Measurements from ENCODE around the gene KLF15. TPM values are rescaled to one million over a fixed set of nuclear protein-coding genes. Genes with fewer than 3 reads are reported as not detected.

KLF15 gene
- total RNA-seq, 1 experiment from 2014 or later: not detected

DNA sequence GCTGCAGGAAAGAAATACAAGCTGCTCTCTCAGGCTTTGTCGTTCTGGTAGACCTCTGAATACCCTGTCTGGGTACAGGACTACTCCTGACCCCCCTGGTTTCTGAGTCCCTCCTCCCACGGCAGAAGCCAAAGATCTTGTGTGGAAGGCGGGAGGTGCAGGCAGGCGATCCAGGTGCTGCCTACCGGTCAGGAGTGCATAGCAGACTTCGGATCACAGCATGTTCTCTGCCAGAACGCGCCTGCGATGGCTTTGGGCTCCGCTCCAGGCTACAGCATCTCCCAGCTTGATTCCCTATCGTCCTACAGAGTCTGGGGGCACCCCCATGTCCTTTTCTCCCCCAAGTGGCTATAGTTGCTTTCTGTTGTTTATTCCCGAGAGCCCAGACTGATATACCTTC, 35.0 kb upstream of the KLF15 start:
- no TSS peak for BruUV-seq (replicated peaks)
- ChIA-PET CTCF (no interaction called here), POLR2A (ENCODE audit: unreplicated experiment) (no interaction called here)
- H4K20me1 ChIP-seq (ENCODE audit: low read length): no peaks in the 10 kb centered on the region
- no peaks in the 10 kb centered on the region for H3K9me2 ChIP-seq (replicated peaks; ENCODE audit: low read length)
- no peak overlapping the region for H3K4me3 ChIP-seq (ENCODE audit: low read length)
- H3K36me3 ChIP-seq (ENCODE audit: low read depth, low read length): no peaks in the 10 kb centered on the region
- no peaks in the 10 kb centered on the region for H3F3A ChIP-seq (ENCODE audit: low read length, unreplicated experiment)
- H3K27me3 ChIP-seq (ENCODE audit: low read length): no peaks in the 10 kb centered on the region
- H3K4me2 ChIP-seq (ENCODE audit: low read length): no peak overlapping the region
- intact Hi-C loops (cut with micrococcal nuclease): no loop called here
- DNase-seq: no peak
- no peak for ATAC-seq
- no peak overlapping the region for H3K27ac ChIP-seq (ENCODE audit: low read length)
- no peaks in the 10 kb centered on the region for H3K79me2 ChIP-seq (ENCODE audit: low read length)
- no peak overlapping the region for H2AFZ ChIP-seq (ENCODE audit: low read length)
- H3K9me3 ChIP-seq (ENCODE audit: low read length): no peaks in the 10 kb centered on the region
- no peak for TF ChIP-seq EZH2 (IDR thresholded peaks at IDR 0.05; ENCODE audit: low read length, unreplicated experiment)
- no peak for TF ChIP-seq EZH2phosphoT487 (IDR thresholded peaks at IDR 0.05; ENCODE audit: borderline replicate concordance, low read length)
- TF ChIP-seq CTCF (conservative IDR thresholded peaks at IDR 0.05; ENCODE audit: low read depth, low read length): no peak
- no peak overlapping the region for H3K9ac ChIP-seq (ENCODE audit: low read length)
- 0 out of 2 replicates have a peak, but pooled peaks cover 3% of the 10 kb centered on the region for H3K4me1 ChIP-seq (ENCODE audit: insufficient read depth, low read length)

GRCh38 chr3:126391631-126392030, 34.4 kb upstream of the KLF15 start:
- no peaks in the 10 kb centered on the region for H3F3A ChIP-seq (ENCODE audit: low read length, unreplicated experiment)
- H3K9me2 ChIP-seq (replicated peaks; ENCODE audit: low read length): no peaks in the 10 kb centered on the region
- no peak overlapping the region for H3K4me3 ChIP-seq (ENCODE audit: low read length)
- H3K9me3 ChIP-seq (ENCODE audit: low read length): no peaks in the 10 kb centered on the region
- ATAC-seq: no peak
- no peaks in the 10 kb centered on the region for H4K20me1 ChIP-seq (ENCODE audit: low read length)
- DNase-seq: no peak
- TF ChIP-seq EZH2 (IDR thresholded peaks at IDR 0.05; ENCODE audit: low read length, unreplicated experiment) (no peak), CTCF (conservative IDR thresholded peaks at IDR 0.05; ENCODE audit: low read depth, low read length) (no peak)
- intact Hi-C loops (cut with micrococcal nuclease): no loop called here
- H3K4me2 ChIP-seq (ENCODE audit: low read length): no peak overlapping the region
- H3K9ac ChIP-seq (ENCODE audit: low read length): no peak overlapping the region
- no peaks in the 10 kb centered on the region for H3K27me3 ChIP-seq (ENCODE audit: low read length)
- 0 out of 2 replicates have a peak, but pooled peaks cover 3% of the 10 kb centered on the region for H3K4me1 ChIP-seq (ENCODE audit: insufficient read depth, low read length)
- H3K79me2 ChIP-seq (ENCODE audit: low read length): no peaks in the 10 kb centered on the region
- no peak overlapping the region for H2AFZ ChIP-seq (ENCODE audit: low read length)
- no peak overlapping the region for H3K27ac ChIP-seq (ENCODE audit: low read length)
- POLR2A ChIA-PET (ENCODE audit: unreplicated experiment): no interaction called here
- no TSS peak for BruUV-seq (replicated peaks)
- CTCF ChIA-PET: no interaction called here
- H3K36me3 ChIP-seq (ENCODE audit: low read depth, low read length): no peaks in the 10 kb centered on the region

DNA sequence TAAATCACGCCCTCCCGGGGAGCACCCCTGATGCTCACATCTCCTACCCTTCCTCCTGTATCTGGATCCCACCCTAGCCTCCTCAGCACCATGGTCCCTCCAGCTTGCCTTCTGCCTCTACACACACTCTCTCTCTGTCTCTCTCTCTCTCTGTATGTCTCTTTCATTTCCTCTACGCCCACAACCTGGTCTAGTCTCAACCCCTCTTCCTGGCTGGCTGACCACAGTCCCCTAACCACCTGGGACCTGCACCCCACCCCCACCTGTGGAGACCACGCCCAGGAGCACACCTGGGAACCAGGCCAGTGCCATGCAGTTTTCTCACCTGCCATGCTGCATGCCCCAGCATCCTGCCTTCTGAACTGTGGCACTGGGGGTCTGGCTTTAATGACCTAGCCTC, 33.5 kb upstream of the KLF15 start:
- BruUV-seq (replicated peaks): no TSS peak
- no peaks in the 10 kb centered on the region for H3K9me3 ChIP-seq (ENCODE audit: low read length)
- H3K4me1 ChIP-seq (ENCODE audit: insufficient read depth, low read length): 0 out of 2 replicates have a peak, but pooled peaks cover 3% of the 10 kb centered on the region
- POLR2A ChIA-PET (ENCODE audit: unreplicated experiment): no interaction called here
- no peaks in the 10 kb centered on the region for H3K9me2 ChIP-seq (replicated peaks; ENCODE audit: low read length)
- no peak overlapping the region for H2AFZ ChIP-seq (ENCODE audit: low read length)
- intact Hi-C loops (cut with micrococcal nuclease): no loop called here
- CTCF ChIA-PET: no interaction called here
- no peak for TF ChIP-seq EZH2 (IDR thresholded peaks at IDR 0.05; ENCODE audit: low read length, unreplicated experiment)
- TF ChIP-seq EZH2phosphoT487 (IDR thresholded peaks at IDR 0.05; ENCODE audit: borderline replicate concordance, low read length): no peak
- TF ChIP-seq CTCF (conservative IDR thresholded peaks at IDR 0.05; ENCODE audit: low read depth, low read length): no peak
- no peak overlapping the region for H3K27ac ChIP-seq (ENCODE audit: low read length)
- H4K20me1 ChIP-seq (ENCODE audit: low read length): no peaks in the 10 kb centered on the region
- no peaks in the 10 kb centered on the region for H3F3A ChIP-seq (ENCODE audit: low read length, unreplicated experiment)
- no peaks in the 10 kb centered on the region for H3K27me3 ChIP-seq (ENCODE audit: low read length)
- H3K79me2 ChIP-seq (ENCODE audit: low read length): no peaks in the 10 kb centered on the region
- no peak overlapping the region for H3K9ac ChIP-seq (ENCODE audit: low read length)
- DNase-seq (no peak), ATAC-seq (no peak)
- H3K4me3 ChIP-seq (ENCODE audit: low read length): no peak overlapping the region
- H3K4me2 ChIP-seq (ENCODE audit: low read length): no peak overlapping the region
- H3K36me3 ChIP-seq (ENCODE audit: low read depth, low read length): no peaks in the 10 kb centered on the region

Data from PC-3 (cell line).